GM19035 (cell line): ENCODE data around the gene LRRK1.

Source experiments
- ATAC-seq: cut with Tn5 transposase; IDR thresholded peaks from one replicate; pipeline ENCODE4 v1.9.1; 2021; ENCODE audit not compliant: unreplicated experiment

Gene LRRK1

GRCh38 chr15:101001796-101002195 is 82.6 kb downstream of the LRRK1 start:
- ATAC-seq, result no peak

GRCh38 chr15:101003081-101003480 is 83.9 kb downstream of the LRRK1 start:
- ATAC-seq, result no peak

GRCh38 chr15:101003706-101004105 is 84.5 kb downstream of the LRRK1 start:
- ATAC-seq, result no peak

GRCh38 chr15:101004500-101004899 is 85.3 kb downstream of the LRRK1 start:
- ATAC-seq, result no peak

GRCh38 chr15:101004986-101005747 is 86.0 kb downstream of the LRRK1 start:
- ATAC-seq, result no peak

GRCh38 chr15:101006931-101007691 is 88.0 kb downstream of the LRRK1 start:
- peak; percentile 41 for ATAC-seq

- ATAC-seq, result peak; percentile 83
Measured at GRCh38 chr15:101008158-101009139, 89.3 kb downstream of the LRRK1 start.

GRCh38 chr15:101009176-101009575 is 90.0 kb downstream of the LRRK1 start:
- no peak for ATAC-seq

- no peak for ATAC-seq
Measured at GRCh38 chr15:101010781-101011180, 91.6 kb downstream of the LRRK1 start.

- ATAC-seq, result no peak
Measured at GRCh38 chr15:101012326-101013200, 93.4 kb downstream of the LRRK1 start.

GRCh38 chr15:101013201-101013550 is 94.0 kb downstream of the LRRK1 start:
- ATAC-seq, result no peak

GRCh38 chr15:101013769-101014675 is 94.9 kb downstream of the LRRK1 start:
- ATAC-seq, result no peak

- no peak for ATAC-seq
Measured at GRCh38 chr15:101014921-101015841, 96.0 kb downstream of the LRRK1 start.

GRCh38 chr15:101016581-101016980 is 97.4 kb downstream of the LRRK1 start:
- no peak for ATAC-seq

- ATAC-seq, result no peak
Measured at GRCh38 chr15:101017093-101017754, 98.1 kb downstream of the LRRK1 start.

GRCh38 chr15:101018016-101018415 is 98.9 kb downstream of the LRRK1 start:
- no peak for ATAC-seq

GRCh38 chr15:101018450-101018849 is 99.3 kb downstream of the LRRK1 start:
- ATAC-seq, result no peak
